SKM-1 treated with dmso at 0.1 percent for 144 hours (cell line): Measurements from ENCODE around the gene RASA1.
A peak's percentile ranks its signal among the peaks of the same experiment; 100 is the strongest.

Source experiments
- DNase-seq: peaks from one replicate; lab custom pipeline; 2025; ENCODE audit not compliant: unreplicated experiment; lab: John Stamatoyannopoulos, UW

RASA1 gene

DNA sequence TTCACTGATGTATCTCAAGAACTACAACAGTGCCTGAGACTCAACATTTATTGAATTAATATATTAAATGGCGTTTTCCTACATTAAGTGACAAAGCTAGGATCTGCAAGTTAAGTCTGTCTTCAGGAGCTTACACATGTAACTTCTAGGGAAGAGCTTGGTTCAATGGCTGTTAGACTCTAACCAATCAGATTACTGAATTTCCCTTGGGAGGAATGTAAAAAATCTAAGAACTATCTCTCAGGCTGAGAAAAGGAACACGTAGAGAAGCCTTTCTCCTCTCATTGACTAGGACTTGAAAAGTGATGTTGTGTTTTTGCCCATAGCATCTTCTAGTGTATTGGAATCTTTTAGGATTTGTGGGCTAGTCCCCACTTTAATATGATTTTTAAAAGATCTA is 91.4 kb downstream of the RASA1 start:
- no peak for DNase-seq

DNA sequence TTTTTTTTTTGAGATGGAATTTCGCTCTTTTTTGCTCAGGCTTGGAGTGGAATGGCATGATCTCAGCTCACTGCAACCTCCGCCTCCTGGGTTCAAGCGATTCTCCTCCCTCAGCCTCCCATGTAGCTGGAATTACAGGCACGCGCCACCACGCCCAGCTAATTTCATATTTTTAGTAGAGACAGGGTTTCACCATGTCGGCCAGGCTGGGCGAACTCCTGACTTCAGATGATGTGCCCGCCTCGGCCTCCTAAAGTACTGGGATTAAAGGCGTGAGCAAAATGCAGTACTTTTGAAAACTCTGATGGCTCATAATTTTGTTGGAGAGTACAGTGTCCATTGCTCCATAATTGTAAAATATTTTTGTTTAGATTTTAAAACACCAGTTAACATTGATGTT is 92.4 kb downstream of the RASA1 start:
- DNase-seq, result no peak

DNA sequence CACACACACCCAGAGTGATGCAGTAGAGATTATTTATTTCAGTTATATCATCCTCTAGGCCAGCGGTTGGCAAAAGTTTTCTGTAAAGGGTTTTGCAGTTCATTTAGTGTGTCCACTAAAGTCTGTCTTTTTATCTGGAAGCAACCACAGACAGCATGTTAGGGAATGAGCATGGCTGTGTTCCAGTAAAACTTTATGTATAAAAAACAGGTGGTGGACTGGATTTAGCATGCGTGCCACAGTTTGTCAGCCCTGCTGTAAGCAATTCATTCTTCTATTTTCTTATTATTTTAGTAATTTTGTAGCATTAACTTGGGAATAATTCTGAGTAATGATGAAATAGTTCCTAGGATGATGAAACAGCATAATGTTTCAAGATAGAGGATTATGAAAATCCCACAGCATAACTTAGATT is 93.4 kb downstream of the RASA1 start:
- no peak for DNase-seq

DNA sequence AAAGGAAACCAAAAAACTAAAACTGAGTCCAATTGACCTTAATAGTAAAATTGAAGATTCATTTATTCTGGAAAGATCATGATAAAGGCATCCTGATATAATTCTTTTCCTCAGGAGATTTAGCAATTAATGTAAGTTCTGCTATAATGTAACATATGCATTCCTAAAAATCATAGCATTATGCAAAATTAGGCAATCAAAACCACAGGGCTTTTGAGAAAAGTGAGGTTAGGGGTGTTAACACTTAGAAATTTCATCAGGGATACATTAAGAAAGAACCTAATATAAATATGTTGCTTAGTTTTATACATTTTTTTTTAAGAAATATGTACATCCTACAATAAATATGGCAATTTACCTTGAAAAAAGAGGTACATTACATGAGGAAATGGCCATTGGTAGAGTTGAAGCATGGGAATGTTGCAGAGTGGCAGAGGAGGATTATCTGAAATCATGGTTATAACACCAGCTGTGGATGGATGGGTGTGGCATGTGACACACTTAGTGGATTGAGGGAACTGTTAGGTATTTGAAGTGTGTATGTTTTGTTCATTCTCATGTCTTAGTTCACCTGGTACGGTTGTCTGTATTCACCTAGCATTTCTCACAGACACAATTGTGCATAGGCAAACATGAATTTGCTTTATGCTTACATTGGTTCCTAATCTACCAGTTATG is 94.0 kb downstream of the RASA1 start:
- no peak for DNase-seq

DNA sequence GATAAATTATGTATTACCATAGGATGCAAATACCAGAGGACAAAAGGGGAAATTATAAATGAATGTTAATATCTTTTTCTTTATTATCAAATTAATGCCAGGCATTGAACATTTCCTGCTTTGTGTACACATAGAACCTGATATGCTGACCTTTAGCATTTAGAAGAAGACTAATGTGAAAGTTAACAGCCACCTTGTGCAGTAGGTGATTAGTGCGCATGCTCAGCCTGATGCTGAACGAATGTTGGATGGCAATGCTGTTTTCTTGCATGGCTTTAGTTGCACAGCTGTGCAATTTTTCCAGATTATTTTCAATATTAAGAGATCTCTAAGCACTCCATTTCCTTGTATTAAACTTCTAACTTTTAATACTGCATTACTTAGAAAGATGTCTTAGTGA is 99.6 kb downstream of the RASA1 start:
- DNase-seq, result no peak

DNA sequence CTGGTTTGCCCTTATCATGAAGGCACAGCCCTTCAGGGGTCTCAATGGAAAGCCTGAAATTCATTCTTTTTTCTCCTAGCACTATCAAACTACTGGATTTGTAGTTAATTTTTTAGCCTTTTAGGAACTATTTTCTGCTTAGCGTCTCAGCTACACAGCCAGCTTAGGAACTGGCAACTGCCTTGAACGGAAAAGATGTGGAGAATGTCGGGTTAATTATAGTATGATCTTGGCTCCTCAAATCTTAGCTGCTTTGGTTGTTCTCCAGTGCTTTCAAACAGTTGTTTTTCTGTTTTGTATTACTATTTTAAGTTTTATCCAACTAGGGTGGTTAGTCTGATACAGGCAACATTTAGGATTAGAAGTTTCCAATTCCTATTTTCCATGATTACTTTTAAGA is 100.9 kb downstream of the RASA1 start:
- DNase-seq, result no peak

DNA sequence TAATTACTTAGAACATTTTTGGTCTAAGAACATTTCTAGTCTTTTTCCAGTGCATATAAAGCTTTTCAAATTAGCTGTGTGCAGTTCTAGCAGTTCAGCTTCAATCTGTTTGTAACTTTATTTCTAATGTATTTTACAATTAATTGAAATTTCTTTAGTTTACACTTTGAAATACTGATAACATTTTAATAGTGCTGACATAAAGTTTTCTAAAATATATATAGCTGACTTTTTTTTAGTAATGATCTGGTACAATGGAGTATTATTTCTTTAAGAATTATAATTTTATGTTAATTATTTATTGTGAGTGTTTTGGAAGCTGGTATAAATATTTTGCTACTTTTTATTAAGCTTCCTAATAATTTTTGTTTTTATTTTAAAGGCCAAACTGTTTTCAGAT is 101.7 kb downstream of the RASA1 start:
- DNase-seq, result no peak

DNA sequence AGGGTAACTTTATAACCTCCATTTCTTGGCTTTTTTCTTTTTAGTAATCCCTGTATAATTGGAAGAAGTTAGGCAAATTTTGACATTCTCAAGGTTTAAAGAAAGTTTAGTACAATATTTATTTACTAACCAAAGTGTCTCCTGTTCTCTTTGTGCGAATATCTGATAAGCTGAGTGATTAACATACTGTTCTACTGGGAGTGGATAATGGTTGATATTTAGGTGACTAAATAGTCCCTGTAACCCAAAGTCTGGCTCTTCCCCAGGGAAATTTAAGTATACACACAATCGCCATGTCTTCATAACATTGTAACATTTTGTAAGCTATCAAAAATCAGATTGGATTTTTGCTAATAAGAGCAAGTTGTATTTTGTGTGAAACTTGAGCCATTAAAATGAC is 105.0 kb downstream of the RASA1 start:
- DNase-seq, result no peak

DNA sequence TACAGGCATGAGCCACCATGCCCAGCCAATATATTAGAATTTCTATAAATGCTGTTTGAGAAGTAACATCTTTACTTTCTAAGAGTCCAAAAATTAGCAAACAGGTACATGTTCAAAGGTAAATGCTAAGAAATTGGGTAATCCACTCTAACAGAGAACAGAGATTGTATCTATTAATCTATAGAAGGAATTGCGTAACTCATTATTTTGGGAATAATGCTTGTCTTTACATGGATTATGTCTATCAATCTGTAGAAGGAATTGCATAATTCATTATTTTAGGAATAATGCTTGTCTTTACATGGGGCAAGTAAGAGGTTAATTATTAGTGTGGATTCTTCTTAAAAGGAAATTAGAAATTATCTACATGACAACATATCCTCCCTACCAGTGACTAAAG is 114.5 kb downstream of the RASA1 start:
- no peak for DNase-seq

DNA sequence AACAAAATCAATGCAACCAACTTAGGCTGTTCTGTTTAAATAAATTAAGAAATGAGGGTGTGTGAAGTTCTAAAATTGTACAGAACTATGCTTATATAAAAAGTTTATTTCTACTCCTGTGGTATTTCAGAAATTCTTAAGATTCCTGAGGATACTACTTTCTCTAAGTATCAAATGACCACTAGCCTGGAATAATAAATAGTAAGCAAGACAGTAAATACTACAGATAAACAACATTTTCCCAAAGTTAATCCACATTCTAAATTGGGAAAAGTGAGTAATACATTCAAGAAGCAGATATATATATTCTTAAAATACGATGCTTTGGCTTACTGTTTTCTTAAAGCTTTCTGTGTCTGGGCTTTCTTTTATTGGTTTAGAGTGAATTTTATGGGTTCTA is 115.5 kb downstream of the RASA1 start:
- DNase-seq, result no peak

DNA sequence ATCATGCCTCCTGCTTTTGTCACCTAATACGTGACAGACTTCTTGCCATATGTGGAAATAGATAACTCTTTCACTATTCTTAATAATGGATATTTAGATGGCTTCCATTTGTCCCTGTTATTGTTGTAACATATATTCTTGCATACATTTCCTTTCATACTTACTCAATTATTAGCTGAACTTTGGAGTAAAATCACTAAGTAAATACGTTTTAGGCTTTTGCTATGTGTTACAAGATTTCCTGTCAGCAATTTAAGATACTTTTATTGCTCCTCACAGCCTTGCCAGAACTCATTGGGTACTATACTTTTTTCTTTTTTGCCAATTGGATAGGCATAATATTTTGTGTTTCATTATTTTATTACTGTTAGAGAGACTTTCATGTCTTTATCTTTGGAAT is 118.1 kb downstream of the RASA1 start:
- no peak for DNase-seq

DNA sequence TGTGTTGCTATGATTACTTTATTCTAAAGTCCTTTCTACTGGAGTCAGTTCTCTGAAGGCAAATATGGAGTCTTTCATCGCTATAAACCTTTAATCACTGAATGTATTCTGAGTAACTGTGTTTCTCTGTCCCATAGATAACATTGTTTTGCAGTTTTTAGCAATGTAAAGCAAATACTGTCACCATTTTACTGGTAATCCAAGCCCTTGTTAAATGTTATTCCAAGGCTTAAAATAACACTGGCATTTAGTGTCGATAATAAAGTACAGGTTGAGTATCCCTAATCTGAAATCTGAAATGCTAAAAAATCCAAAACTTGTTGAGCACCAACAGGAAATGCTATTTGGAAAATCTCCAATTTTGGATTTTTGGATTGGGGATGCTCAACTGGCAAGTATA is 120.4 kb downstream of the RASA1 start:
- DNase-seq, result no peak

DNA sequence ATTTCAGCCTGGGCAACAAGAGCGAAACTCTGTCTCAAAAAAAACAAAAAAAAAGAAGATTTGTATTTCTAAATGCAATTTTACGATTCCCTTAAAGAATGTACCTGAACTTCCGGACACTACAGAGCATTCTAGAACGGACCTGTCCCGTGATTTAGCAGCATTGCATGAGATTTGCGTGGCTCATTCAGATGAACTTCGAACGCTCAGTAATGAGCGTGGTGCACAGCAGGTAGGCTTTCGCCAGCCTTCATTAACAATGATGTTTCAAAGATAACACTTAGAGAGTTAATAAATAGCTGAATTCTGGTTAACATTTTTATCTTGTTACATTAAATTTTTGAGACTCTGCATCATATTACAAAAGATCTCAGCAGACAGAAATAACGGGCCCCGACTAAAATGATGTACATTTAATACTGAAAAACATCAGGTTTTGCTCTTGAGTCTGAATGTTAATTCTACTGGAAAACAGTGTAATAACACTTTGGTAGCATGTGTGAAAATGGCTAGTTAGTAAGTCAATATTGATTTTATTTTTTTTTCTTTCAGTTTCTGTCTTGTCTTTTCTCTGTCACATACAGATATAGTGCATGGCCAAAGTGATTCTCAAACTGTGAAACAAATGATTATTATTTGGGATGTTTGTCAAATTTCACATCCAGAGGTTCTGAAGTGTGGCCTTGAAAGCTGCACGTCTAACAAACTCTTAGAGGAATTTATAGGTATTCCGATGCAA is 121.8 kb downstream of the RASA1 start:
- no peak for DNase-seq

DNA sequence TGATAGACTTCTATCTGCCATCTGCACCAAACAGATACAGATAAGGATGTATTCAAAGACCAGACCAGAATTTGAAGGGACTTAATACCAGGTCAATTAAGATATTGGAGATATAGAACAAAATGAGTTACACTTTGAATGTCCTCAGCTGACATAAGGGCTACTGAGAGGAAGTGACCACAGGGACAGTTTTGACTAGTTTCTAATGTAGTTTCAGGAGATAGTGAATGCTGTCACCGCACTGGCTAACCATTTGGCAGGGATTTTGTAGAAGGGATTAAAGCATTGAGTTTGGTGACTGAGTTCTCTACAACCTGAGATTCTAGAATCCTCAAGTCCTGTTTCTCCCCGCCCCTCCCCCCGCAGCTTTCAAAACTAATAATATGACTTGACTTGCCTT is 122.4 kb downstream of the RASA1 start:
- DNase-seq, result no peak

DNA sequence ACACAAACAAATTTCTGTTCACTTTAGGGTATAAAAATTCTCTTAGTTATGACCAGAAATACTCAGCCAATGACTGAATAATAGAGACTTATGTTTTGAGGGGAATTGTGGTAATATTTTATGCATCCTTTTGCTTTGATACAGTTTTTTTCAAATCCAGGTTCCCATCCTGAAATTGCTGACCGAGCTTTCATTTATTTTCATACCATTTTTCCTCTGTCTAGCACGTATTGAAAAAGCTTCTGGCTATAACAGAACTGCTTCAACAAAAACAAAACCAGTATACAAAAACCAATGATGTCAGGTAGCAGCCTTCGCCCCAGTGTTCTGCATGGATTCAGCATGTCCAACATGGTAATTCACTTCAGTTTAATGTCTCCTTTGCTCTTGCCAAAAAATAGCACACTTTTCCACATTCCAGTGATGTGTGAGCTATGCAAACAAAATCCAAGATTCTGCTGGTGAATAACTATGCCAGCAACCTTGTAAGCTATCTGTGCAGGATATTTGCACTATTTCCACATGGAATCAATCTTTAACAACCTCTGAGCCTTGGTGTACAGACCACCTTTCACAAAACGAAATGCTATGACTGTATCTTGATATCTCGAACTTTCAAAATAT is 123.0 kb downstream of the RASA1 start:
- DNase-seq, result no peak

DNA sequence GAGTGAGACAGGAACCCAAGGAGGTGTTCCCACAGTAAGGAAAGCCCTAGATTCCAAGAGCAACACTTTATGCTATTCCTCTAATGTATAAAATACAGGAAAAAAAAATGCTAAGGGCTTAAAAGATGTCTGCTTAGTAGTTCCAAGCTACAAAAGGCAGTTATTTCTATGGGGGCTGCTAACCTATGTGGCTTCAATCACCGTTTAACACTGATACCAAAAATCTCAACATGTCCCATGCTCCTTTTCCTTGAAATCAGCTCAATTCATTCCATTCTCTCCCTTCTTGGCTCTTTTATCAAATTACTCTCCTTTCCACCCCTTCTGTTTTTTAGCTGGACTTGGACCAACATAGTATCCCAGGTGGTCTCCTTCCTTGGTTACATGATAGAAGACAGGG is 124.5 kb downstream of the RASA1 start:
- no peak for DNase-seq

DNA sequence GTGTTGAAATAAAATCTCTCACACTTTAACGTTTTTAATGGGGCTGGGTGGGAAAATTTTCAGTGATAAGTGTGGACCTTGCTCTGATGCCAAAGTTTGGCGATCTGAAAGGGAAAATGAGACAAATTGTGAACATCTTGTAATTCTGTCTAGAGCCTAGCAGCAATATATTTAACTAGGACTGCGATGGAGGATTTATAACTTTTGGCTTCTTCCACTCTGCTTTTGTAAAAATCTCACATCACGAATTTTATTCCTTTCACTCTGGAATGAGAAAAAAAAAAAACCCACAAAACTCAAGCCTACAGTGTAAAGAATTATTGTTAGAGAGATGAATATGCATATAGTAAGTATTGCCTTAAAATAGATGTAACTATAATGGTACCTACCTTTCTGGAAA is 125.1 kb downstream of the RASA1 start:
- no peak for DNase-seq

DNA sequence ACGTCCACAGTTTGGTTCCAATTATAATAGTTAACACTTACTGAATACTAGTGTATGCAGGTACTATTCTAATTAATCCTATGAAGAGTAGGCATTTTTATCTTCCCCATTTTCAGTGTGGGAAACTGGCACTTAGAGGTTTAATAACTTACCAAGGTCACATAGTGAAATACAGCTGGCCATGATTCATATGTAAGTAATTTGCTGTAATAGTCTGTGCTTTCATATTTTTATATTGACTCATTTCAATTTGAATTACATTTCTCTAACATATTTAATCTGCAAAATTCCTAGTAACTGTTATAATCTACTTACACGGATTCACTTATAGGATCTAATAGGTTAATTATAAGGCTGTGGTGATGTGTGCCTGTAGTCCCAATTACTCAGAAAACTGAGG is 125.6 kb downstream of the RASA1 start:
- DNase-seq, result no peak

DNA sequence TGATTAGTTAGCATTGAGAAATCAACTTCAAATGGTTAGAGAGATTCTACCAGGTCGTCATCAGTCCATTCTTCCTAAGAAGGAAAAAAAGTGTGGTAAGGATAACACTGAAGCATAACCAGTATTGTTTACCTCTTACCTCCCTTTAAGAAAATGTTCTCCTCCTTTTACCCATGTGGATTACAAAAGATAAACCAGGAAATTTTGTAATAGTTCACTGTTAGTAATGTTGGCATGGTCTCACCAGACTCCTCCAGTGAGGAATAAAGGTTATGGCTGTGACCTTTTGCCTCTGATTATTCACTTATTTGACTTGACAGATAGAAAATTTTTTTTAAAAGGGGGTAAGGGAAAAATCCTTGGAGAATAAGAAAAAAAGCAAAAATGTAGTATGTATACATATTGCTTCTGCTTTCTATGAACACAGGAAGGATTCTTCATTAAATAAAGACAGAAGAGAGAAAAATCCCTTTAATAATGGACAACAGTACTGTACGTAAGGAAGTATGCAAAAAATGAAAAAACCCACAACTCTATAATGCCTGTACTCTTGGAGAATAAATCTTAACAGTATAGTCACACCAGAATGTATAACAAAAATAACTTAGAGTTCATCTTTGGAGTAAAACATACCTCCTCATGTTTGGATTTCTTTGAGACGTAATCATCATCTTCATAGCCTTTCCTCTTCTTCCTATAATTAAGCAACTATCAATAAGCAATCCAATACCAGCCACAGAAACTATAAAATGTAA is 126.9 kb downstream of the RASA1 start:
- DNase-seq, result no peak

DNA sequence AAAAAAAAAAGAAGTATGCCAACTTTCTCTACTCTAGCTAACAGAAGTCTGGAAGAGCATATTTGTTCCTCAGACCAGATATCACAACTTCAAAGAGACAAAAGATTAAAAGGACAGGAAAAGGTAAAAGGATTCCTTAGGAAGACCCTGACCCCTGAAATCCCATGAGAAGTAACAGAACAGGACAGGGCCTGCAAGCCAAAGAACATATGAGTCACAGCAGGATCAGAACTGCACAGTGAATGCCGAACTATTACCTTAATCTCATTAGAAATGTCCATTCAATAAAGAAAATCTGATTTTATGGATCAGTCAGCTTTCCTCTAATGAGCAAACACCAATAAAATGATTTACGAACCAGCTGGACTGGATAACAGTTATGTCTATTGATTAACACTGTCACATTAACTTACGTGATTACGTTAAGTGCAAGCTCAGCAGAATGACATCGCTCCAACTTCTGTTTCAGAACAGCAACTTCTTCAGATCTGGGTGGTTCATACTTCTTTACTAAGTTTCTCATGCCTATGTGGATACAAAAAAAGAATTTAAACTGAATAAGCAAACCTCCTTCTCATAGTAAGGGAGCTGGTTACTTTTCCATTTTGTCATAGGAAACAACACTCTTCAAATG is 131.4 kb downstream of the RASA1 start:
- DNase-seq, result no peak

DNA sequence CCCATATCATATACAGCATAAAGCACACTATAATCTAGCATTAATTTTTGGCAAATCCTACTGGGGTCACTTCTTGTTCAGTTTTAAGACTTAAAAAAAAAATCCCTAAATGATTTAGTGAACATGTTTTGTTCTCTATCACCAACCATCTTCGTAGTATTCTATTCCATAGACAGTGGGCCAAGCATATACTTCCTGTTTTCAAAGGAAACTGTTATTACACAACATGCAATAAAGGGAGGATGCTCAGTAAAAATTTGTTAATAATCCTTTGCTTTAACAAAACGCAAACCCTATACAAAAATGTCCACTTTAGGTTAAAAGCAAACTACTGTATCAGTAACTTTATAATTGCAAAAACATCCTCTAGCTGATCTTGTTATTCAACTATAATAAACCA is 132.0 kb downstream of the RASA1 start:
- peak; percentile 43 for DNase-seq
